SU-DHL-6 (cell line): ENCODE measurements around the gene SLC39A1.

ENCODE experiments used
- H2AFZ ChIP-seq: fragments of 200-600 bp; sonication (generic); 2 replicates; pipeline ENCODE4 v1.6.1; 2014; ENCODE audit warnings: low read depth, mild to moderate bottlenecking, moderate library complexity, mixed read lengths, antibody characterized with exemption, low read length; ENCODE audit not compliant: severe bottlenecking
- H3F3A ChIP-seq: fragments of 200-600 bp; shearing (Covaris generic); 2 replicates; pipeline ENCODE4 v1.6.0; 2016; ENCODE audit warnings: antibody characterized with exemption, mild to moderate bottlenecking; ENCODE audit not compliant: insufficient read depth
- H3K27ac ChIP-seq: fragments of 200-600 bp; sonication (generic); 2 replicates; pipeline ENCODE4 v1.5.1; 2016; ENCODE audit warnings: low read depth, mild to moderate bottlenecking, low read length, moderate library complexity, mixed read lengths
- H3K27me3 ChIP-seq: fragments of 200-600 bp; sonication (generic), shearing (Covaris generic); 2 replicates; pipeline ENCODE4 v1.6.0; 2014; ENCODE audit warnings: mild to moderate bottlenecking, low read length
- H3K36me3 ChIP-seq: fragments of 200-600 bp; sonication (generic); 2 replicates; pipeline ENCODE4 v1.6.1; 2014; ENCODE audit warnings: mild to moderate bottlenecking, low read length, mixed read lengths
- H3K4me2 ChIP-seq: fragments of 300-600, 200-600 bp; shearing (Covaris generic), sonication (generic); 2 replicates; pipeline ENCODE4 v1.6.0; 2014; ENCODE audit warnings: low read length, low read depth, mild to moderate bottlenecking; ENCODE audit not compliant: poor library complexity, severe bottlenecking
- H3K4me3 ChIP-seq: fragments of 200-600 bp; sonication (generic); 2 replicates; pipeline ENCODE4 v1.5.1; 2014; ENCODE audit warnings: antibody characterized with exemption, low read length, mild to moderate bottlenecking, mixed read lengths; ENCODE audit not compliant: insufficient read depth, poor library complexity, severe bottlenecking
- H3K79me2 ChIP-seq: fragments of 200-600 bp; sonication (generic); 2 replicates; pipeline ENCODE4 v1.6.1; 2014; ENCODE audit warnings: mild to moderate bottlenecking, low read length, moderate library complexity; ENCODE audit not compliant: insufficient read depth
- H3K9ac ChIP-seq: fragments of 200-600 bp; sonication (generic); 2 replicates; pipeline ENCODE4 v1.7.0; 2014; ENCODE audit warnings: mild to moderate bottlenecking, low read length
- H3K9me2 ChIP-seq: fragments of 200-600 bp; sonication (generic); replicated peaks from 2 replicates; pipeline ENCODE4 v1.6.1; 2014; ENCODE audit warnings: low read length; ENCODE audit not compliant: insufficient read depth
- H3K9me3 ChIP-seq: fragments of 200-600 bp; sonication (generic); 2 replicates; pipeline ENCODE4 v1.6.1; 2014; ENCODE audit warnings: low read length, mixed read lengths; ENCODE audit not compliant: insufficient read depth
- H4K20me1 ChIP-seq: fragments of 200-600 bp; sonication (generic); 2 replicates; pipeline ENCODE4 v1.6.1; 2014; ENCODE audit warnings: low read depth, mild to moderate bottlenecking, antibody characterized with exemption, low read length, moderate library complexity, mixed read lengths
- CTCF ChIP-seq: fragments of 200-600 bp; sonication (generic); IDR thresholded peaks from one replicate; pipeline ENCODE4 v1.5.1; 2017; ENCODE audit warnings: antibody characterized with exemption, mild to moderate bottlenecking, low read length, moderate library complexity; ENCODE audit not compliant: insufficient read depth, poor library complexity, severe bottlenecking
- EZH2phosphoT487 ChIP-seq: fragments of 200-600 bp; sonication (generic), shearing (Covaris generic); conservative IDR thresholded peaks from 2 replicates; pipeline ENCODE4 v1.6.1; 2018; ENCODE audit warnings: mild to moderate bottlenecking, antibody characterized with exemption, low read length, moderate library complexity, mixed read lengths

The SLC39A1 gene

GRCh38 chr1:153957744-153958110, 5.6 kb downstream of the SLC39A1 start:
- TF ChIP-seq EZH2phosphoT487: no peak
- no peak for TF ChIP-seq CTCF
- peak overlapping the region; percentile 75 for H3K4me3 ChIP-seq
- H2AFZ ChIP-seq: no peak overlapping the region
- H3K9me2 ChIP-seq: no peaks in the 10 kb centered on the region
- peak overlapping the region; percentile 91 for H3K4me2 ChIP-seq
- no peaks in the 10 kb centered on the region for H3K27me3 ChIP-seq
- no peaks in the 10 kb centered on the region for H3K36me3 ChIP-seq
- no peaks in the 10 kb centered on the region for H3K9me3 ChIP-seq
- peak overlapping the region; percentile 87 for H3K9ac ChIP-seq
- H4K20me1 ChIP-seq: no peaks in the 10 kb centered on the region
- H3K79me2 ChIP-seq: peaks cover 57% of the 10 kb centered on the region
- peak overlapping the region; percentile 76 for H3K27ac ChIP-seq
- peaks cover 21% of the 10 kb centered on the region for H3F3A ChIP-seq

- no peaks in the 10 kb centered on the region for H3K9me2 ChIP-seq
- H3K9ac ChIP-seq: peak overlapping the region; percentile 87
- no peaks in the 10 kb centered on the region for H3K9me3 ChIP-seq
- no peaks in the 10 kb centered on the region for H3K27me3 ChIP-seq
- H3K79me2 ChIP-seq: peaks cover 52% of the 10 kb centered on the region
- peak overlapping the region; percentile 91 for H3K4me2 ChIP-seq
- H2AFZ ChIP-seq: no peak overlapping the region
- H4K20me1 ChIP-seq: no peaks in the 10 kb centered on the region
- TF ChIP-seq CTCF: no peak
- TF ChIP-seq EZH2phosphoT487: no peak
- peak overlapping the region; percentile 76 for H3K27ac ChIP-seq
- peak overlapping the region; percentile 75 for H3K4me3 ChIP-seq
- no peaks in the 10 kb centered on the region for H3K36me3 ChIP-seq
- H3F3A ChIP-seq: peaks cover 17% of the 10 kb centered on the region
Observed at GRCh38 chr1:153956997-153957715, 6.2 kb downstream of the SLC39A1 start.

GRCh38 chr1:153954826-153955225, 8.5 kb downstream of the SLC39A1 start:
- H4K20me1 ChIP-seq: no peaks in the 10 kb centered on the region
- no peaks in the 10 kb centered on the region for H3K9me2 ChIP-seq
- peaks cover 13% of the 10 kb centered on the region for H3F3A ChIP-seq
- H3K27ac ChIP-seq: no peak overlapping the region
- peaks cover 48% of the 10 kb centered on the region for H3K79me2 ChIP-seq
- H3K9me3 ChIP-seq: no peaks in the 10 kb centered on the region
- H2AFZ ChIP-seq: no peak overlapping the region
- no peaks in the 10 kb centered on the region for H3K27me3 ChIP-seq
- H3K4me3 ChIP-seq: no peak overlapping the region
- no peak overlapping the region for H3K4me2 ChIP-seq
- no peak overlapping the region for H3K9ac ChIP-seq
- peaks cover 6% of the 10 kb centered on the region; the same call in 1 of the 2 replicates for H3K36me3 ChIP-seq
- TF ChIP-seq EZH2phosphoT487: no peak
- no peak for TF ChIP-seq CTCF
